ENCODE results near the gene USP15.

USP15 gene

DNA sequence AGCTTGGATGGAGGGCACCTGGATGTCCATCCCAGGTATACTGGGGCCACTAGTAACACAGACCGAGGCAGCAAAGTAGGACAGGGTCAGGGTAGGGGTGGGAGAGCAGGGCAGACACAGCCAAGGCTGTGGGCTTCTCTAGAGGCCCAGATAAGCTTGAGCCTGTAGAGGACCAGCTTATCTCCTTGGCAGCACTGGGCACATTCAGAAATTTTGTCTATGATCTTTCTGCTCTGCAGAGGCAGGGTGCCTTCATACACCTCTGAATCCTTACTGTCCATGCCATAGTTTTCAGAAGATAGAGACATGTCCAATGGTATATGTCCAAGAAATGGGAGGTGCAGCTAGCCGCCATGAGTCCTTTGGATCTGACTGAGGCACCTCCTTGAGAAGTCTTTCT is 26.4 kb upstream of the USP15 start:
- no peaks in the 10 kb centered on the region for H3K4me1 ChIP-seq (ENCODE audit: control insufficient read depth, insufficient read depth, low read length)
- no peak overlapping the region for H3K4me3 ChIP-seq (ENCODE audit: low read length)
- H3K4me2 ChIP-seq (ENCODE audit: low read length), result no peak overlapping the region
- no peaks in the 10 kb centered on the region for H3K36me3 ChIP-seq (ENCODE audit: insufficient read depth, low read length)
- H3K9ac ChIP-seq (ENCODE audit: low read depth, low read length), result no peak overlapping the region
- H3K9me3 ChIP-seq (replicated peaks; ENCODE audit: low read length), result no peaks in the 10 kb centered on the region
- peaks cover 4% of the 10 kb centered on the region for H3K27me3 ChIP-seq (ENCODE audit: control insufficient read depth, insufficient read depth, low read length)

DNA sequence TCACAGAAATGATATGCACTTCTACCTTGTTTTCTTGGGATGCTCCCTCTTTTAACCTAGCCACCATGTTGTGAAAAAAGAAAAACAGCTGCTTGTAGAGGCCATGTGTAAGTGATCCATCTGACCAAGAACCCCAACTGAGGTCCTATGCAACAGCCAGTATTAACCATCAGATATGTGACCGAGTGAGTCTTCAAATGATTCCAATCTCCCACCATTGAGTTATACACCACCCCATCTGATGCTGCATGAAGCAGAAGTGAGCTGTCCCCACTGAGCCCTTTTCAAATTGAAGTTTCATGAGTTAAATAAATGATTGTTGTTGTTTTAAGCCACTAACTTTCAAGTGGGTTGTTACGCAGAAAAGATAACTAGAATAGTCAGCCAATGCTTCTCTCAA is 20.6 kb upstream of the USP15 start:
- Histone ChIP-seq H3K9me3 (replicated peaks; ENCODE audit: low read length) (no peaks in the 10 kb centered on the region), H3K4me3 (ENCODE audit: low read length) (no peak overlapping the region), H3K4me1 (ENCODE audit: control insufficient read depth, insufficient read depth, low read length) (no peaks in the 10 kb centered on the region), H3K4me2 (ENCODE audit: low read length) (no peak overlapping the region), H3K27me3 (ENCODE audit: control insufficient read depth, insufficient read depth, low read length) (peaks cover 3% of the 10 kb centered on the region), H3K9ac (ENCODE audit: low read depth, low read length) (no peak overlapping the region), H3K36me3 (ENCODE audit: insufficient read depth, low read length) (no peaks in the 10 kb centered on the region)

GRCh38 chr12:62247281-62248045 is 12.7 kb upstream of the USP15 start:
- H3K4me2 ChIP-seq (ENCODE audit: low read length), result no peak overlapping the region
- H3K4me1 ChIP-seq (ENCODE audit: control insufficient read depth, insufficient read depth, low read length), result no peaks in the 10 kb centered on the region
- H3K36me3 ChIP-seq (ENCODE audit: insufficient read depth, low read length), result no peaks in the 10 kb centered on the region
- no peaks in the 10 kb centered on the region for H3K27me3 ChIP-seq (ENCODE audit: control insufficient read depth, insufficient read depth, low read length)
- H3K4me3 ChIP-seq (ENCODE audit: low read length), result no peak overlapping the region
- no peaks in the 10 kb centered on the region for H3K9me3 ChIP-seq (replicated peaks; ENCODE audit: low read length)
- no peak overlapping the region for H3K9ac ChIP-seq (ENCODE audit: low read depth, low read length)

- no peak overlapping the region for H3K4me3 ChIP-seq (ENCODE audit: low read length)
- H3K9me3 ChIP-seq (replicated peaks; ENCODE audit: low read length), result no peaks in the 10 kb centered on the region
- H3K4me2 ChIP-seq (ENCODE audit: low read length), result no peak overlapping the region
- no peaks in the 10 kb centered on the region for H3K27me3 ChIP-seq (ENCODE audit: control insufficient read depth, insufficient read depth, low read length)
- no peaks in the 10 kb centered on the region for H3K4me1 ChIP-seq (ENCODE audit: control insufficient read depth, insufficient read depth, low read length)
- H3K36me3 ChIP-seq (ENCODE audit: insufficient read depth, low read length), result no peaks in the 10 kb centered on the region
- no peak overlapping the region for H3K9ac ChIP-seq (ENCODE audit: low read depth, low read length)
Measured at GRCh38 chr12:62248873-62249272, 11.3 kb upstream of the USP15 start.

- Histone ChIP-seq H3K27me3 (ENCODE audit: control insufficient read depth, insufficient read depth, low read length) (no peaks in the 10 kb centered on the region), H3K9me3 (replicated peaks; ENCODE audit: low read length) (no peaks in the 10 kb centered on the region), H3K4me2 (ENCODE audit: low read length) (no peak overlapping the region), H3K4me3 (ENCODE audit: low read length) (no peak overlapping the region), H3K9ac (ENCODE audit: low read depth, low read length) (no peak overlapping the region), H3K4me1 (ENCODE audit: control insufficient read depth, insufficient read depth, low read length) (no peaks in the 10 kb centered on the region), H3K36me3 (ENCODE audit: insufficient read depth, low read length) (no peaks in the 10 kb centered on the region)
Measured at GRCh38 chr12:62249419-62249818, 10.8 kb upstream of the USP15 start.

DNA sequence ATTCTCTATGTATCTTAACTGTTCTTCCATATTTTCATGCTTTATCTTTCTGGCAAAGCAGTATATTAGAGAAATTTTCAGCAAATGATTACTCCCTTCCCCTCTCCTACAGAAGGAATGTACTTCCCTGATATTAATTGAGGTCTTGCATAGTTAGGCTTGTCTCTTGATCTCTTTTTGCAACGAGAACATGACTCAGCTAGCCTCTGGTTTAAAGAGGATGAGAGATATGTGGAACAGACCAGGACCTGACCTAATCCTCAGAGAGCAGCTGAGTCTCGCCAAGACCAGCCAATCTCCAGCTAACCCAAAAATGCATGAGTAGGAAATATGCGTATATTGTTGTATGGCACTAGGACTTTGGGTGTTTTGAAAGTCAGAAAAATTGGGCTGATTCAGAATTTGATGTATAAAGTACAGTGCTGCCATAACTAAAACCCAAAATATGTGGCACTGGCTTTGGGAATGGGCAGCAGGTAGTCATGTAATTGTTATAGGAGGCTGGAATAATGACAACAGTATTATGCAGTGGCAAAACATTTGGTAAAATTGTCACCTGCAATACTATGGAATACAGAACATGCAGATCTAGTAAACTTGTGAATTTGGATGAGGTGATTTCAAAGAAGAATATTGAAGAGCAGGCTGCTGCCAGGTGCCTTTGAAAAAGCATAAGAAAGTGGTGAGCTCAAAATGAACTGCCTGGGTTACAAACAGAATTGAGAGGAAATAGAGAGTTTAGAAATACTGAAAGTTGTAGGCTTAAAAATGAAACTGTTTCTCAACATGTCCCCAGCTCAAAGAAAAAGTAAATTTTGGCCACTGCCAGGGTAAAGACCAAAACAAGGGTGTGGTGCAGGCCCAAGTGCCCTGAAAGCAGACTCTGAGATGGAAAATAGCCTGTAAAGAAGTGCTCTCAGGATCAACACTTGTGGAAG is 9.3 kb upstream of the USP15 start:
- no peak overlapping the region for H3K4me2 ChIP-seq (ENCODE audit: low read length)
- H3K9ac ChIP-seq (ENCODE audit: low read depth, low read length), result no peak overlapping the region
- no peaks in the 10 kb centered on the region for H3K4me1 ChIP-seq (ENCODE audit: control insufficient read depth, insufficient read depth, low read length)
- H3K4me3 ChIP-seq (ENCODE audit: low read length), result no peak overlapping the region
- no peaks in the 10 kb centered on the region for H3K27me3 ChIP-seq (ENCODE audit: control insufficient read depth, insufficient read depth, low read length)
- H3K36me3 ChIP-seq (ENCODE audit: insufficient read depth, low read length), result no peaks in the 10 kb centered on the region
- H3K9me3 ChIP-seq (replicated peaks; ENCODE audit: low read length), result no peaks in the 10 kb centered on the region

- H3K4me2 ChIP-seq (ENCODE audit: low read length), result no peak overlapping the region
- no peaks in the 10 kb centered on the region for H3K36me3 ChIP-seq (ENCODE audit: insufficient read depth, low read length)
- H3K9ac ChIP-seq (ENCODE audit: low read depth, low read length), result no peak overlapping the region
- no peaks in the 10 kb centered on the region for H3K27me3 ChIP-seq (ENCODE audit: control insufficient read depth, insufficient read depth, low read length)
- H3K9me3 ChIP-seq (replicated peaks; ENCODE audit: low read length), result no peaks in the 10 kb centered on the region
- no peaks in the 10 kb centered on the region for H3K4me1 ChIP-seq (ENCODE audit: control insufficient read depth, insufficient read depth, low read length)
- H3K4me3 ChIP-seq (ENCODE audit: low read length), result no peak overlapping the region
Measured at GRCh38 chr12:62251609-62251958, 8.6 kb upstream of the USP15 start.

- H3K27me3 ChIP-seq (ENCODE audit: control insufficient read depth, insufficient read depth, low read length), result no peaks in the 10 kb centered on the region
- no peaks in the 10 kb centered on the region for H3K4me1 ChIP-seq (ENCODE audit: control insufficient read depth, insufficient read depth, low read length)
- no peaks in the 10 kb centered on the region for H3K9me3 ChIP-seq (replicated peaks; ENCODE audit: low read length)
- no peak overlapping the region for H3K4me3 ChIP-seq (ENCODE audit: low read length)
- no peaks in the 10 kb centered on the region for H3K36me3 ChIP-seq (ENCODE audit: insufficient read depth, low read length)
- H3K9ac ChIP-seq (ENCODE audit: low read depth, low read length), result no peak overlapping the region
- H3K4me2 ChIP-seq (ENCODE audit: low read length), result no peak overlapping the region
Measured at GRCh38 chr12:62252576-62252975, 7.6 kb upstream of the USP15 start.

- no peak overlapping the region for H3K9ac ChIP-seq (ENCODE audit: low read depth, low read length)
- peaks cover 5% of the 10 kb centered on the region for H3K4me1 ChIP-seq (ENCODE audit: control insufficient read depth, insufficient read depth, low read length)
- no peak overlapping the region for H3K4me3 ChIP-seq (ENCODE audit: low read length)
- H3K27me3 ChIP-seq (ENCODE audit: control insufficient read depth, insufficient read depth, low read length), result no peaks in the 10 kb centered on the region
- H3K36me3 ChIP-seq (ENCODE audit: insufficient read depth, low read length), result no peaks in the 10 kb centered on the region
- no peaks in the 10 kb centered on the region for H3K9me3 ChIP-seq (replicated peaks; ENCODE audit: low read length)
- no peak overlapping the region for H3K4me2 ChIP-seq (ENCODE audit: low read length)
Measured at GRCh38 chr12:62254967-62255366, 5.2 kb upstream of the USP15 start.

GRCh38 chr12:62256408-62257096 is 3.7 kb upstream of the USP15 start:
- H3K4me3 ChIP-seq (ENCODE audit: low read length), result no peak overlapping the region
- no peak overlapping the region for H3K4me2 ChIP-seq (ENCODE audit: low read length)
- H3K4me1 ChIP-seq (ENCODE audit: control insufficient read depth, insufficient read depth, low read length), result peaks cover 5% of the 10 kb centered on the region
- no peaks in the 10 kb centered on the region for H3K27me3 ChIP-seq (ENCODE audit: control insufficient read depth, insufficient read depth, low read length)
- H3K9ac ChIP-seq (ENCODE audit: low read depth, low read length), result no peak overlapping the region
- no peaks in the 10 kb centered on the region for H3K9me3 ChIP-seq (replicated peaks; ENCODE audit: low read length)
- H3K36me3 ChIP-seq (ENCODE audit: insufficient read depth, low read length), result no peaks in the 10 kb centered on the region

GRCh38 chr12:62258231-62258630 is 2.0 kb upstream of the USP15 start:
- Histone ChIP-seq H3K27me3 (ENCODE audit: control insufficient read depth, insufficient read depth, low read length) (no peaks in the 10 kb centered on the region), H3K9me3 (replicated peaks; ENCODE audit: low read length) (no peaks in the 10 kb centered on the region), H3K4me3 (ENCODE audit: low read length) (no peak overlapping the region), H3K9ac (ENCODE audit: low read depth, low read length) (no peak overlapping the region), H3K4me2 (ENCODE audit: low read length) (no peak overlapping the region), H3K36me3 (ENCODE audit: insufficient read depth, low read length) (no peaks in the 10 kb centered on the region), H3K4me1 (ENCODE audit: control insufficient read depth, insufficient read depth, low read length) (peaks cover 5% of the 10 kb centered on the region)
